ENCODE results near the gene SMAD6. TPM values are rescaled to one million over a fixed set of nuclear protein-coding genes. Genes with fewer than 3 reads are reported as not detected.

Gene SMAD6
- polyA plus RNA-seq, 1 donor from 2014 or later, result 0.16 TPM

DNA sequence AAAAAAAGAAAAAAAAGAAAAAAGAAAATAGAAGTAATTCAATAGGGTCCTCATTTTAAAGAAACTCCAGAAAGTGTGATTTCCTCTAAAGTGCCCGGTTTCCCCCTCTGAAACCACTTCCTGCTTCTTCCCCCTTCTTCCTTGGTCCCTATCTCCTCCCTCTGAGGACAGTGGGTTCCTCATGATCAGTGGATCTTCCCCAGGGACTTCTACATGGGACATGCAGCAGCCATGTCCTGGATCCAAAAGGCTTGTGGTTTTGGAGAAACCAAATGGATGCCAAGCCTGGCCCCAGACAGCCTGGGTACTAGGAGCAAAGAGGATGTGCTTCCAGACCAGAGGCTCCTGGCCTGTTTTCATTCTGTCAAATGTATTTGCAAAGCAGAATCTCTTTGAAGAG is 26.6 kb upstream of the SMAD6 start:
- Histone ChIP-seq H3K9me3 (ENCODE audit: low read length) (no peaks in the 10 kb centered on the region), H3K27me3 (ENCODE audit: insufficient read depth, low read depth, low read length) (no peaks in the 10 kb centered on the region), H3K27ac (ENCODE audit: low read length) (no peak overlapping the region), H2AFZ (ENCODE audit: low read depth, low read length) (no peak overlapping the region), H3K36me3 (ENCODE audit: insufficient read depth, low read length) (no peaks in the 10 kb centered on the region), H3F3A (ENCODE audit: insufficient read depth, low read length, poor library complexity, severe bottlenecking) (no peaks in the 10 kb centered on the region), H3K79me2 (replicated peaks; ENCODE audit: insufficient read depth, low read length) (no peaks in the 10 kb centered on the region), H3K9me2 (ENCODE audit: insufficient read depth, low read length) (no peaks in the 10 kb centered on the region), H3K4me3 (ENCODE audit: low read length) (no peak overlapping the region), H3K9ac (ENCODE audit: low read length) (no peak overlapping the region), H3K4me2 (ENCODE audit: low read length) (no peak overlapping the region), H4K20me1 (ENCODE audit: insufficient read depth) (no peaks in the 10 kb centered on the region)
- TF ChIP-seq POLR2AphosphoS5 (IDR thresholded peaks at IDR 0.05) (no peak), EZH2 (IDR thresholded peaks at IDR 0.05; ENCODE audit: borderline replicate concordance, insufficient read depth, low read length, poor library complexity, severe bottlenecking) (no peak), TAF1 (IDR thresholded peaks at IDR 0.05; ENCODE audit: low read depth) (no peak), RAD21 (conservative IDR thresholded peaks at IDR 0.05) (no peak), EP300 (conservative IDR thresholded peaks at IDR 0.05; ENCODE audit: poor library complexity, severe bottlenecking) (no peak), MXI1 (conservative IDR thresholded peaks at IDR 0.05; ENCODE audit: poor library complexity, severe bottlenecking) (no peak), SMC3 (conservative IDR thresholded peaks at IDR 0.05; ENCODE audit: poor library complexity) (no peak)
- TF ChIP-seq, protein P1, sequence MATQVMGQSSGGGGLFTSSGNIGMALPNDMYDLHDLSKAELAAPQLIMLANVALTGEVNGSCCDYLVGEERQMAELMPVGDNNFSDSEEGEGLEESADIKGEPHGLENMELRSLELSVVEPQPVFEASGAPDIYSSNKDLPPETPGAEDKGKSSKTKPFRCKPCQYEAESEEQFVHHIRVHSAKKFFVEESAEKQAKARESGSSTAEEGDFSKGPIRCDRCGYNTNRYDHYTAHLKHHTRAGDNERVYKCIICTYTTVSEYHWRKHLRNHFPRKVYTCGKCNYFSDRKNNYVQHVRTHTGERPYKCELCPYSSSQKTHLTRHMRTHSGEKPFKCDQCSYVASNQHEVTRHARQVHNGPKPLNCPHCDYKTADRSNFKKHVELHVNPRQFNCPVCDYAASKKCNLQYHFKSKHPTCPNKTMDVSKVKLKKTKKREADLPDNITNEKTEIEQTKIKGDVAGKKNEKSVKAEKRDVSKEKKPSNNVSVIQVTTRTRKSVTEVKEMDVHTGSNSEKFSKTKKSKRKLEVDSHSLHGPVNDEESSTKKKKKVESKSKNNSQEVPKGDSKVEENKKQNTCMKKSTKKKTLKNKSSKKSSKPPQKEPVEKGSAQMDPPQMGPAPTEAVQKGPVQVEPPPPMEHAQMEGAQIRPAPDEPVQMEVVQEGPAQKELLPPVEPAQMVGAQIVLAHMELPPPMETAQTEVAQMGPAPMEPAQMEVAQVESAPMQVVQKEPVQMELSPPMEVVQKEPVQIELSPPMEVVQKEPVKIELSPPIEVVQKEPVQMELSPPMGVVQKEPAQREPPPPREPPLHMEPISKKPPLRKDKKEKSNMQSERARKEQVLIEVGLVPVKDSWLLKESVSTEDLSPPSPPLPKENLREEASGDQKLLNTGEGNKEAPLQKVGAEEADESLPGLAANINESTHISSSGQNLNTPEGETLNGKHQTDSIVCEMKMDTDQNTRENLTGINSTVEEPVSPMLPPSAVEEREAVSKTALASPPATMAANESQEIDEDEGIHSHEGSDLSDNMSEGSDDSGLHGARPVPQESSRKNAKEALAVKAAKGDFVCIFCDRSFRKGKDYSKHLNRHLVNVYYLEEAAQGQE (IDR thresholded peaks at IDR 0.05; ENCODE audit: borderline replicate concordance), result no peak
- TF ChIP-seq, protein P2, sequence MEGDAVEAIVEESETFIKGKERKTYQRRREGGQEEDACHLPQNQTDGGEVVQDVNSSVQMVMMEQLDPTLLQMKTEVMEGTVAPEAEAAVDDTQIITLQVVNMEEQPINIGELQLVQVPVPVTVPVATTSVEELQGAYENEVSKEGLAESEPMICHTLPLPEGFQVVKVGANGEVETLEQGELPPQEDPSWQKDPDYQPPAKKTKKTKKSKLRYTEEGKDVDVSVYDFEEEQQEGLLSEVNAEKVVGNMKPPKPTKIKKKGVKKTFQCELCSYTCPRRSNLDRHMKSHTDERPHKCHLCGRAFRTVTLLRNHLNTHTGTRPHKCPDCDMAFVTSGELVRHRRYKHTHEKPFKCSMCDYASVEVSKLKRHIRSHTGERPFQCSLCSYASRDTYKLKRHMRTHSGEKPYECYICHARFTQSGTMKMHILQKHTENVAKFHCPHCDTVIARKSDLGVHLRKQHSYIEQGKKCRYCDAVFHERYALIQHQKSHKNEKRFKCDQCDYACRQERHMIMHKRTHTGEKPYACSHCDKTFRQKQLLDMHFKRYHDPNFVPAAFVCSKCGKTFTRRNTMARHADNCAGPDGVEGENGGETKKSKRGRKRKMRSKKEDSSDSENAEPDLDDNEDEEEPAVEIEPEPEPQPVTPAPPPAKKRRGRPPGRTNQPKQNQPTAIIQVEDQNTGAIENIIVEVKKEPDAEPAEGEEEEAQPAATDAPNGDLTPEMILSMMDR (IDR thresholded peaks at IDR 0.05; ENCODE audit: poor library complexity, severe bottlenecking), result no peak

DNA sequence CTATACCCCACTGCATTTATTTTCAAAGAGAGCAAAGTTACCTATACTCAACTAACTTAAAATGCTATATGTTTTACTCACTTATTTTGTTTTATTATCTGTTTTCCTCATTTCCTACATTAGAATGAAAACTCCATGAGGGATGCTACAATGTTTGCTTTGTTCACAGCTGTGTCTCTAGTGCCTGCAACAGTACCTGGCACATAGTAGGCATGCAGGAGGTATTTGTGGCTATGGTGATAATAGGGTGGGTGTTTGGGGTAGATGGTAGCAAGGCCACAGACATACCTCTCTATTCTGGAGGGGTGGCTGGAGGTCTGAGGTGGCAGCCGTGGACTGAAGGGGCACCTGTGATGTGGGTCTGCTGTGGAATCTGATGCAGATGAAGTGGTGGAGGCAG is 24.7 kb upstream of the SMAD6 start:
- no peak overlapping the region for H3K27ac ChIP-seq (ENCODE audit: low read length)
- no peaks in the 10 kb centered on the region for H3K79me2 ChIP-seq (replicated peaks; ENCODE audit: insufficient read depth, low read length)
- TF ChIP-seq RAD21 (conservative IDR thresholded peaks at IDR 0.05), result no peak
- TF ChIP-seq POLR2AphosphoS5 (IDR thresholded peaks at IDR 0.05), result no peak
- TF ChIP-seq SMC3 (conservative IDR thresholded peaks at IDR 0.05; ENCODE audit: poor library complexity), result no peak
- no peak for TF ChIP-seq EZH2 (IDR thresholded peaks at IDR 0.05; ENCODE audit: borderline replicate concordance, insufficient read depth, low read length, poor library complexity, severe bottlenecking)
- TF ChIP-seq EP300 (conservative IDR thresholded peaks at IDR 0.05; ENCODE audit: poor library complexity, severe bottlenecking), result no peak
- no peak for TF ChIP-seq MXI1 (conservative IDR thresholded peaks at IDR 0.05; ENCODE audit: poor library complexity, severe bottlenecking)
- TF ChIP-seq, protein P2 (IDR thresholded peaks at IDR 0.05; ENCODE audit: poor library complexity, severe bottlenecking), result no peak
- no peak for TF ChIP-seq TAF1 (IDR thresholded peaks at IDR 0.05; ENCODE audit: low read depth)
- TF ChIP-seq, protein P1 (IDR thresholded peaks at IDR 0.05; ENCODE audit: borderline replicate concordance), result no peak
- no peak overlapping the region for H3K4me2 ChIP-seq (ENCODE audit: low read length)
- no peak overlapping the region for H2AFZ ChIP-seq (ENCODE audit: low read depth, low read length)
- H3K27me3 ChIP-seq (ENCODE audit: insufficient read depth, low read depth, low read length), result no peaks in the 10 kb centered on the region
- H3K4me3 ChIP-seq (ENCODE audit: low read length), result no peak overlapping the region
- H3K9me3 ChIP-seq (ENCODE audit: low read length), result no peaks in the 10 kb centered on the region
- H3F3A ChIP-seq (ENCODE audit: insufficient read depth, low read length, poor library complexity, severe bottlenecking), result no peaks in the 10 kb centered on the region
- H3K9ac ChIP-seq (ENCODE audit: low read length), result no peak overlapping the region
- H3K36me3 ChIP-seq (ENCODE audit: insufficient read depth, low read length), result no peaks in the 10 kb centered on the region
- H3K9me2 ChIP-seq (ENCODE audit: insufficient read depth, low read length), result no peaks in the 10 kb centered on the region
- H4K20me1 ChIP-seq (ENCODE audit: insufficient read depth), result no peaks in the 10 kb centered on the region

Measured in neural cell (in vitro differentiated cells).